Amniotic stem cell (primary cell): ENCODE results near the gene CTNNB1.

Experiments
- DNase-seq: peaks from one replicate; lab custom pipeline; 2025; lab: John Stamatoyannopoulos, UW

Gene CTNNB1

GRCh38 chr3:41193794-41194539 is 5.3 kb upstream of the CTNNB1 start:
- DNase-seq: no peak

GRCh38 chr3:41194701-41195100 is 4.6 kb upstream of the CTNNB1 start:
- DNase-seq: no peak

- no peak for DNase-seq
Measured at GRCh38 chr3:41195946-41196345, 3.4 kb upstream of the CTNNB1 start.

GRCh38 chr3:41196499-41197410 is 2.5 kb upstream of the CTNNB1 start:
- no peak for DNase-seq

- DNase-seq: no peak
Measured at GRCh38 chr3:41198046-41198445, 1.3 kb upstream of the CTNNB1 start.

GRCh38 chr3:41198526-41198925 is 779 bp upstream of the CTNNB1 start:
- DNase-seq: no peak

- no peak for DNase-seq
Measured at GRCh38 chr3:41199866-41200668, 762 bp downstream of the CTNNB1 start.

DNA sequence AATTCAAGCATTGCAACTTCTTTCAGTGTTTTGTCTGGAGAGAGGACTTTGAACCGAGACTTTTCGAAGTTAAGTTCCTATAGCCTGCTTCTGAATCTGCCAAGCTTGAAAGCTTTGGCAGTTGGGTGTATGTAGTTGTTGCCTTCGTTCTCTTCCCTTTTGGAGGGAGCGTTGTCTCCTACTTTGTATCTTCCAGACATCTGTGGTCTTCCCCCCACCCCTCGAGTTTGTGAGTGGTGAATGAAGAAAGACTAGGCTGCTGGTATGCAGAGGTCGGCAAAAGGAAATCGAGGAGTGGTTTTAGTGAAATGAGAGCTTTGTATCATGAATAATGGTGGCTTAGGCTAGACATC is 1.3 kb downstream of the CTNNB1 start:
- DNase-seq: no peak

DNA sequence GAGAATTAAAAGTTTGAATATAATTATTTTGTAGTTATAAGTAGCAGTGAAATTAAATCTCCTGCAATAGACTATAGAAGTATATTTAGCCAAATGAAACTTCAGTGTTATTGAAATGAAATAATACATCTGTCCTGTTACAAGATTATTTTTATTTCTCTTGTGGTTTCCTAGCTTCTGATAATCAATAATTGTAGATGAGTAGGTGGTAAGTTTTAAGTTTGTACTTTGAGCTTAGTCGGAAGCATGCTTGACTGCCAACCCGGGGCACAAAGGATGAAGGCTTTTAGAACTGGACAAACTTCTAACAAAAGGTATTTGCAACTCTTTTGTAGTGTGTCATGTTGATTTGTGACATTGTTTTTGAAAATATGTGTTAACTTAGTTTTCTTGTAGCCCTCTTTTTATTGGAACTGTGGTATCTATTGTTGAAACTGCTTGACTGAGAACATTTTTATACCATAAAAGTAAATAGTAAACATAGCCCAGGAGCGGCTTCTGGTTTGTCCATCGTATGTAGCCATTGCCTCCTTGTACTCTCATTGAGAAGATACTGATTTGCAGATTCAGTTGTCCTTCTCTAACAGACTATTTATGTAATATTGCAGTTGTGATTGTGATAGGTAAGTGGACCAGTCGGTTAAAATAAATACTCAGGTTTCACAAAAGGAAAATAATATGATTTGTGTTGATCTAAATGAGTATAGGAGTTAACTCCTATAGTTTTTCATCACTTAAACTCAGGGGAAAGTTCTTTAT is 2.9 kb downstream of the CTNNB1 start:
- no peak for DNase-seq

DNA sequence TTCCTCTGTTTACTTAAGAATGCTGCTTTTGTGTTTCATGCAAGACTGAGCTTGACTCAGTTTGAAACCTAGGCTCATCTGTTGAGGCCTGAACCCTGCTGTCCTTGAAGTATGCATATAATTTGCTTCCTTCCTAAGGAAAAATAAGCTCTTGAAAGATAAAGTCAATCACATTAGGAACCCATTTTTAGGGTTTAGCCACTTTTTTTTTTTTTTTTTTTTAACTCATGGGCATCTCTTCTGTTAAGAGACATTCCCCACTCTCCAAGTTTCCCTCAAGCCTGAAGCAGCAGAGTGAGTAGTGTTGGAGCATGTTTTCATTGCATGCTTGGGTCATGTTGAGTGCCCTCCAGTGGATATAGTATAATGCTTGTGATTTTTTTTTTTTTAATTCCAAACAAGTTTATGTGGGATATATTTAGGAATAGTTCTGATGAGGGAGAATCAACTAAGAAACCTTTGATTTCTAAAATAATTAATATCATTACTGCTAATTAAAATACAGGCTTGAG is 3.6 kb downstream of the CTNNB1 start:
- DNase-seq: no peak

DNA sequence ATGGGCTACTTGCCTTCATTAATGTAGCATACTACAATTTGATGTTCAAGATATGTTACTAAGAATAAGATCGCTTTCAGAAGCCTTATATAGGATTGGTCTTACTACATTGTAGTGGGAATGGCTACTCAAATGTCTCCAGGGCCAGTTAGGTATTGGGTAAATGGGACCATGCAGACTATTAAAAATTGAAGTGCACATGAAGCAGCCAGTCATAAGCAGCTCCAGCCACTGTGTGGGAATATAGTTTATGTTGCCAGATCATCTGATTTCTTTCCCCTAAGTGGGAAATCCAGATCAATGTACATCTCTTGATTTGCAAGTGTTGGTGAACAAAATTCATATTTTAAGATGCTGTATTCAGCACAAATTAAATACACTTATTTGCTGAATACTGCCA is 5.1 kb downstream of the CTNNB1 start:
- no peak for DNase-seq

GRCh38 chr3:41205591-41205990 is 6.3 kb downstream of the CTNNB1 start:
- DNase-seq: no peak

- no peak for DNase-seq
Measured at GRCh38 chr3:41207355-41207754, 8.1 kb downstream of the CTNNB1 start.

DNA sequence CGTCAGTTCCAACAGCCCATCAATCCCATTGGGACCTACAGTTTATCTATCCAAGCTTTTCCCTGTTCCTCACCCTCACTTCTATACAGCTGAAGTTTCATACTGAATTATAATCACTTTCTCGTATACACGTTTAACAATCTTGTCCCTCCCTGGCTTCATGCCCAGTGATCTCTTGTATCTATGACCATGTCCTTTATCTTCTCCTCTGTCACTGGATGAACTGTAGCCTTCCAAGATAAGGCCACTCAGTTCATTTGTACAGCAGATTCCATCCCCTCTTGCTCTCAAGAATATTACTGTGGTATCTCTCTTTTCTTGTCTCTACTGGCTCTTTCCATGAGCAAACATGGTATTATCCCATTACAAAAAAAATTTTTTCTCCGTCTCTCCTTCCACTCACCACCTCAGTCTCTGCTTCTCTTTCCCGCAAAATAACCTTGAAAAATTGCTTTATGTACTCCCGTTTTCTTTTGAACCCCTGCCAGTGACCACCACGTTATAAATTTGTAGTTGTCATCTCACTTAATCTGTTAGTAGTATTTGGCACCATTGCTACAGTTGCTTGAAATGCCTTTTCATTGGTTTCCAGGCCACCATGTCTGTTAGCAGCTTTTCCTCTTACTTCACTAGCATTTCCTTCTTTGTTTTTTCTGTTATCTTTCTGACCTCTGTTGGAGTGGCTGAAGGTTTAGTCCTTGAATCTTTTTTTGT is 9.4 kb downstream of the CTNNB1 start:
- no peak for DNase-seq

GRCh38 chr3:41209646-41210045 is 10.3 kb downstream of the CTNNB1 start:
- no peak for DNase-seq

DNA sequence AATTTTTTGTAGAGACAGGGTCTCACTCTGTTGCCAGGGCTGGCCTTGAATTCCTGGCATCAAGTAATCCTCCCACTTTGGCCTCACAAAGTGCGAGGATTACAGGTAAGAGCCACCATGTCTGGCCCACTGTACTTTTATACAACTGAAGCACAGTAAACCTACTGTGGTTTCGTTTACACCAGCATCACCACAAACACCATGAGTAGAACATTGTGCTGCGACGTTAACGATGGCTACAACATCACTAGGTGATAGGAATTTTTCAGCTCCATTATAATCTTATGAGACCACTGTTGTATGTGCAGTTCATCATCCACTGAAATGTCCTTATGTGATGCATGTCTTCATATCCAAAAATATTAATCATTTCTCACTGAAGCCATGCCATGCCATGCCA is 11.7 kb downstream of the CTNNB1 start:
- DNase-seq: no peak

DNA sequence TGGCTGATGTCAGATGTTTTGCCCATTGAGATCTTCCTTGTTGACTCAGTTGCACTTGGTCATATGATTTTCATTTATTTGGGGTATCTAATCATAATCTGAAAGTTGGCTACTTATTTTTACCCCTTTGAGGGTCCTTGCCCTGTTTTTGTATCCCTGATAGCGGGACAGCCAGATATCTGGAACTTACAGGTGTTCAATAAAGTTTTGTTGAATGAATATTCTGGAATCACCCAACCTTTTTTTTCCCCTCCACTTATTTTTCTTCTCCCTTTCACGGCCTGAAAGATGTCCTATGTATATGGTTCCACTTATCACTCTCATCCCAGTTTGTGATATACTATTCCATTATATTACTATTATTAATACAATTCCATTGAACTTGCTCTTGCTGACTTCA is 12.8 kb downstream of the CTNNB1 start:
- DNase-seq: no peak

- no peak for DNase-seq
Measured at GRCh38 chr3:41213588-41213987, 14.3 kb downstream of the CTNNB1 start.

DNA sequence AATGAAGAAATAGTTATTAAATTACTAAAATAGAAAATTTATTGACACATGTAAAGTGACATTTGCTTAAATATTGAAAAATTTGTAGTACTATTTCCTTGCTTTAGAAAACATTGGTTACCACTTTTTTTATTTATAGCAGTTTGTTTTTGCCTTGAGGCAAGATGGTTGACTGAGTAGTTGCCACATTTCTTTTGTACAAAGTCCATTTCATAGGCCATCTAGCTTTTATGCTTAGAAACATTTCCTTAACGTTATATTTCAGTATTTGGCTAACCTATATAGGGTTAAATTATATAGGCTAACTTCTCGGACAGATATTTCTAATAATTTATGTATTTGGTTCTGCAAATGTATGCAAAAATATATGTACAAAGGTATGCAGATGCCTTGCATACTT is 17.1 kb downstream of the CTNNB1 start:
- DNase-seq: no peak

- no peak for DNase-seq
Measured at GRCh38 chr3:41216993-41217392, 17.7 kb downstream of the CTNNB1 start.

GRCh38 chr3:41219424-41219823 is 20.1 kb downstream of the CTNNB1 start:
- no peak for DNase-seq
